HEK293 (cell line): ENCODE data around the gene ARID1A.

ENCODE experiments used
- CTCF ChIA-PET: fragments of 350-600 bp; formaldehyde crosslinking; extraction: SDS; loops from one replicate; lab custom pipeline; 2021; ENCODE audit warnings: antibody characterized with exemption; lab: Yijun Ruan, JAX
- POLR2A ChIA-PET: fragments of 300-600 bp; formaldehyde crosslinking; extraction: SDS; loops from one replicate; lab custom pipeline; 2020; ENCODE audit warnings: antibody characterized with exemption, inconsistent platforms; lab: Yijun Ruan, JAX
- H3K27ac ChIP-seq: fragments of 200-500 bp; sonication (Bioruptor generic); 2 replicates; pipeline ENCODE4 v1.5.1; 2014; ENCODE audit warnings: low read depth, low read length, control low read depth, inconsistent platforms; ENCODE audit errors: extremely low read depth
- H3K36me3 ChIP-seq, 2 experiments: fragments of 200-500 bp in 1 of 2; sonication (Bioruptor generic) in 1 of 2; 1 replicate in 1 of 2; 2 replicates in 1 of 2; pipeline ENCODE4 v1.5.1; 2014 to 2017; ENCODE audit warnings: inconsistent platforms in 2 of 2, low read length in 2 of 2; ENCODE audit not compliant: control insufficient read depth in 2 of 2, insufficient read depth in 1 of 2
- H3K4me1 ChIP-seq: fragments of 200-500 bp; sonication (Bioruptor generic); 2 replicates; pipeline ENCODE4 v1.5.1; 2014; ENCODE audit warnings: mild to moderate bottlenecking, low read length, inconsistent platforms; ENCODE audit not compliant: control insufficient read depth, insufficient read depth
- H3K4me3 ChIP-seq: 2 replicates; pipeline ENCODE4 v1.5.1; 2011; ENCODE audit warnings: low read depth, mild to moderate bottlenecking, control low read depth, low read length, moderate library complexity
- H3K9me3 ChIP-seq: fragments of 200-500 bp; sonication (Bioruptor generic); 2 replicates; pipeline ENCODE4 v1.5.1; 2014; ENCODE audit warnings: low read depth, low read length, inconsistent platforms; ENCODE audit not compliant: control insufficient read depth, insufficient read depth
- EGR2 ChIP-seq: fragments of 450-650 bp; formaldehyde crosslinking; IDR thresholded peaks from 2 replicates; pipeline ENCODE4 v1.5.1; 2016; ENCODE audit warnings: low read depth, missing biosample characterization, missing genetic modification characterization
- GLIS1 ChIP-seq: fragments of 450-650 bp; formaldehyde crosslinking; IDR thresholded peaks from 2 replicates; pipeline ENCODE4 v1.5.1; 2016; ENCODE audit warnings: missing biosample characterization, missing genetic modification characterization
- SCRT2 ChIP-seq: fragments of 450-650 bp; formaldehyde crosslinking; IDR thresholded peaks from 2 replicates; pipeline ENCODE4 v1.5.1; 2016; ENCODE audit warnings: missing biosample characterization, missing genetic modification characterization
- ZBTB20 ChIP-seq: fragments of 450-650 bp; formaldehyde crosslinking; IDR thresholded peaks from 2 replicates; pipeline ENCODE4 v1.5.1; 2016; ENCODE audit warnings: missing biosample characterization, missing genetic modification characterization
- ZBTB48 ChIP-seq: fragments of 450-650 bp; formaldehyde crosslinking; IDR thresholded peaks from 2 replicates; pipeline ENCODE4 v1.5.1; 2016; ENCODE audit warnings: missing biosample characterization, missing genetic modification characterization
- ZBTB8A ChIP-seq: fragments of 450-650 bp; formaldehyde crosslinking; IDR thresholded peaks from 2 replicates; pipeline ENCODE4 v1.5.1; 2016; ENCODE audit warnings: missing biosample characterization, missing genetic modification characterization
- ZIC2 ChIP-seq: fragments of 450-650 bp; formaldehyde crosslinking; IDR thresholded peaks from 2 replicates; pipeline ENCODE4 v1.5.1; 2016; ENCODE audit warnings: missing biosample characterization, missing genetic modification characterization
- ZNF132 ChIP-seq: fragments of 450-650 bp; formaldehyde crosslinking; IDR thresholded peaks from 2 replicates; pipeline ENCODE4 v1.5.1; 2017; ENCODE audit warnings: missing biosample characterization, missing genetic modification characterization, borderline replicate concordance
- ZNF133 ChIP-seq: fragments of 450-650 bp; formaldehyde crosslinking; IDR thresholded peaks from 2 replicates; pipeline ENCODE4 v1.5.1; 2016; ENCODE audit warnings: missing biosample characterization, missing genetic modification characterization
- ZNF2 ChIP-seq: fragments of 450-650 bp; formaldehyde crosslinking; IDR thresholded peaks from 2 replicates; pipeline ENCODE4 v1.5.1; 2016; ENCODE audit warnings: missing biosample characterization, missing genetic modification characterization
- ZNF223 ChIP-seq: fragments of 450-650 bp; formaldehyde crosslinking; IDR thresholded peaks from 2 replicates; pipeline ENCODE4 v1.5.1; 2016; ENCODE audit warnings: missing biosample characterization, missing genetic modification characterization
- ZNF311 ChIP-seq: fragments of 450-650 bp; formaldehyde crosslinking; IDR thresholded peaks from 2 replicates; pipeline ENCODE4 v1.5.1; 2017; ENCODE audit warnings: missing biosample characterization, missing genetic modification characterization, borderline replicate concordance
- ZNF324 ChIP-seq: fragments of 450-650 bp; formaldehyde crosslinking; IDR thresholded peaks from 2 replicates; pipeline ENCODE4 v1.5.1; 2016; ENCODE audit warnings: missing biosample characterization, missing genetic modification characterization
- ZNF394 ChIP-seq: fragments of 450-650 bp; formaldehyde crosslinking; IDR thresholded peaks from 2 replicates; pipeline ENCODE4 v1.5.1; 2016; ENCODE audit warnings: missing biosample characterization, missing genetic modification characterization, mild to moderate bottlenecking, moderate library complexity, borderline replicate concordance
- ZNF837 ChIP-seq: fragments of 450-650 bp; formaldehyde crosslinking; IDR thresholded peaks from 2 replicates; pipeline ENCODE4 v1.5.1; 2016; ENCODE audit warnings: missing biosample characterization, missing genetic modification characterization
- ZSCAN16 ChIP-seq: fragments of 450-650 bp; formaldehyde crosslinking; IDR thresholded peaks from 2 replicates; pipeline ENCODE4 v1.5.1; 2016; ENCODE audit warnings: missing biosample characterization, missing genetic modification characterization
- ZSCAN23 ChIP-seq: fragments of 450-650 bp; formaldehyde crosslinking; IDR thresholded peaks from 2 replicates; pipeline ENCODE4 v1.5.1; 2016; ENCODE audit warnings: missing biosample characterization, missing genetic modification characterization
- TF ChIP-seq, protein P1 (sequence below): fragments of 450-650 bp; formaldehyde crosslinking; IDR thresholded peaks from 2 replicates; pipeline ENCODE4 v1.5.1; 2016; ENCODE audit warnings: missing biosample characterization, missing genetic modification characterization
- TF ChIP-seq, protein P2 (sequence below): fragments of 450-650 bp; formaldehyde crosslinking; IDR thresholded peaks from 2 replicates; pipeline ENCODE4 v1.5.1; 2016; ENCODE audit warnings: missing biosample characterization, missing genetic modification characterization
- TF ChIP-seq, protein P3 (sequence below): fragments of 450-650 bp; formaldehyde crosslinking; IDR thresholded peaks from 2 replicates; pipeline ENCODE4 v1.5.1; 2016; ENCODE audit warnings: missing biosample characterization, missing genetic modification characterization
- TF ChIP-seq, protein P4 (sequence below): fragments of 450-650 bp; formaldehyde crosslinking; IDR thresholded peaks from 2 replicates; pipeline ENCODE4 v1.5.1; 2016; ENCODE audit warnings: missing biosample characterization, missing genetic modification characterization, low read depth
- TF ChIP-seq, protein P5 (sequence below): fragments of 450-650 bp; formaldehyde crosslinking; IDR thresholded peaks from 2 replicates; pipeline ENCODE4 v1.5.1; 2016; ENCODE audit warnings: missing biosample characterization, missing genetic modification characterization

The ARID1A gene

DNA sequence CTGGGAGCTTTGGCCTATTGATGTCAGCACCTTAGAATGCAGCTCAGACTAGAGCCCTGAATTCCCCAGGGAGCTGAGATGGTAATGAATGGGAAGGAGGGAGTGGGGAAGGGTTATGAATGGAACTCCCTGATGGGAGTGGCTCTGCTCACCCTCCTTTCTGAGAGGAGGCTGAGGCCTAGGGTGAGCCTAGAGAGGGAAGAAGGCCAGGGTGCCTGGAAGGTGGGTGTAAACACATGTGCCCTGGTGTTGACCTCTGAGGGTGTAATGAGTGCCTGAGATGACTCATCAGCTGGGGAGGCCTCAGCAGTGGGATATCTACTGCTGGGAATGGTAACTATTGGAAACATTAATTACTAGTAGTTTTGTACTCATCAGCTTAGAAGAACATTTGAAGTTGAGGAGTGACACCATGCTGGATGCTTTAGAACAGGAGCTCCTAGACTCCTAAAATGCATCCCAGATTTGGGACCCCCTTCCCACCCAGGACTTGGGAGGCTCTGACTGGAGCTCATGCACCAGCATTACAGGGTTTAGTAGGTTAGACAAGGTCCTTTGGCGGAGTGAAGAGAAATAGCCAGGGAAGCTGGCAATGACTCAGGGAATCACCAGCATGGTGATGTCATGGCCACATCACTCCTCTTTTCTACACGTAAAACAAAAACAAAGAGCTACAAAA is 76.0 kb downstream of the ARID1A start (continued):
- TF ChIP-seq ZNF133 (no peak), ZBTB48 (tag by site-specific recombination) (peak; percentile 94), ZSCAN23 (tag by site-specific recombination) (peak; percentile 87), GLIS1 (tag by site-specific recombination) (peak; percentile 93), ZIC2 (peak; percentile 88), ZBTB8A (tag by site-specific recombination) (peak; percentile 88), ZNF394 (tag by site-specific recombination) (peak; percentile 70)
- TF ChIP-seq, protein P1, sequence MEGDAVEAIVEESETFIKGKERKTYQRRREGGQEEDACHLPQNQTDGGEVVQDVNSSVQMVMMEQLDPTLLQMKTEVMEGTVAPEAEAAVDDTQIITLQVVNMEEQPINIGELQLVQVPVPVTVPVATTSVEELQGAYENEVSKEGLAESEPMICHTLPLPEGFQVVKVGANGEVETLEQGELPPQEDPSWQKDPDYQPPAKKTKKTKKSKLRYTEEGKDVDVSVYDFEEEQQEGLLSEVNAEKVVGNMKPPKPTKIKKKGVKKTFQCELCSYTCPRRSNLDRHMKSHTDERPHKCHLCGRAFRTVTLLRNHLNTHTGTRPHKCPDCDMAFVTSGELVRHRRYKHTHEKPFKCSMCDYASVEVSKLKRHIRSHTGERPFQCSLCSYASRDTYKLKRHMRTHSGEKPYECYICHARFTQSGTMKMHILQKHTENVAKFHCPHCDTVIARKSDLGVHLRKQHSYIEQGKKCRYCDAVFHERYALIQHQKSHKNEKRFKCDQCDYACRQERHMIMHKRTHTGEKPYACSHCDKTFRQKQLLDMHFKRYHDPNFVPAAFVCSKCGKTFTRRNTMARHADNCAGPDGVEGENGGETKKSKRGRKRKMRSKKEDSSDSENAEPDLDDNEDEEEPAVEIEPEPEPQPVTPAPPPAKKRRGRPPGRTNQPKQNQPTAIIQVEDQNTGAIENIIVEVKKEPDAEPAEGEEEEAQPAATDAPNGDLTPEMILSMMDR (tag by site-specific recombination) = no peak
- TF ChIP-seq, protein P2, sequence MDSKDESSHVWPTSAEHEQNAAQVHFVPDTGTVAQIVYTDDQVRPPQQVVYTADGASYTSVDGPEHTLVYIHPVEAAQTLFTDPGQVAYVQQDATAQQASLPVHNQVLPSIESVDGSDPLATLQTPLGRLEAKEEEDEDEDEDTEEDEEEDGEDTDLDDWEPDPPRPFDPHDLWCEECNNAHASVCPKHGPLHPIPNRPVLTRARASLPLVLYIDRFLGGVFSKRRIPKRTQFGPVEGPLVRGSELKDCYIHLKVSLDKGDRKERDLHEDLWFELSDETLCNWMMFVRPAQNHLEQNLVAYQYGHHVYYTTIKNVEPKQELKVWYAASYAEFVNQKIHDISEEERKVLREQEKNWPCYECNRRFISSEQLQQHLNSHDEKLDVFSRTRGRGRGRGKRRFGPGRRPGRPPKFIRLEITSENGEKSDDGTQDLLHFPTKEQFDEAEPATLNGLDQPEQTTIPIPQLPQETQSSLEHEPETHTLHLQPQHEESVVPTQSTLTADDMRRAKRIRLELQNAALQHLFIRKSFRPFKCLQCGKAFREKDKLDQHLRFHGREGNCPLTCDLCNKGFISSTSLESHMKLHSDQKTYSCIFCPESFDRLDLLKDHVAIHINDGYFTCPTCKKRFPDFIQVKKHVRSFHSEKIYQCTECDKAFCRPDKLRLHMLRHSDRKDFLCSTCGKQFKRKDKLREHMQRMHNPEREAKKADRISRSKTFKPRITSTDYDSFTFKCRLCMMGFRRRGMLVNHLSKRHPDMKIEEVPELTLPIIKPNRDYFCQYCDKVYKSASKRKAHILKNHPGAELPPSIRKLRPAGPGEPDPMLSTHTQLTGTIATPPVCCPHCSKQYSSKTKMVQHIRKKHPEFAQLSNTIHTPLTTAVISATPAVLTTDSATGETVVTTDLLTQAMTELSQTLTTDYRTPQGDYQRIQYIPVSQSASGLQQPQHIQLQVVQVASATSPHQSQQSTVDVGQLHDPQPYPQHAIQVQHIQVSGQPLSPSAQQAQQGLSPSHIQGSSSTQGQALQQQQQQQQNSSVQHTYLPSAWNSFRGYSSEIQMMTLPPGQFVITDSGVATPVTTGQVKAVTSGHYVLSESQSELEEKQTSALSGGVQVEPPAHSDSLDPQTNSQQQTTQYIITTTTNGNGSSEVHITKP (tag by site-specific recombination) = peak; percentile 80
- TF ChIP-seq, all 188 proteins: peak for 54

DNA sequence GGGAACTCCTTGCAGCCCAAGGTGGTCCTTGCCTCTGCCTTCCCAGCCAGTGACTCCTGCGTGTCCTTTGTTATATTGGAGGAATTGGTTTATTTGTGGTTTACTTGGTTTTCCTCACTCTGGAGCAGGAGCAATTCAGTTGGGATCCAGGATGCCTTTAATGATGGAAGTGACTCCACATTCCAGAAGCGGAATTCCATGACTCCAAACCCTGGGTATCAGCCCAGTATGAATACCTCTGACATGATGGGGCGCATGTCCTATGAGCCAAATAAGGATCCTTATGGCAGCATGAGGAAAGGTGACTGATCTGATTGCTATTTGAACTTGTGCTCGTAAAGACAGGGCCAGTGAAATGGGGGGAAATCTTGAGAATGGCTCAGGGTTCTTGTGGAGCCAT is 76.9 kb downstream of the ARID1A start:
- peaks cover 14 to 100% of the 10 kb centered on the region in 2 experiments; a peak in 2 of 3 replicates for H3K36me3 ChIP-seq
- no peak overlapping the region for H3K27ac ChIP-seq
- POLR2A ChIA-PET = interaction anchor here (1.5 to 1.9 kb wide), 3 partner anchors 11 to 75 kb away, joined by 8 to 18 read pairs (median 8); partner anchors contain the start of gene PIGV

More for the DNA sequence above, 76.9 kb downstream of the ARID1A start:
- Histone ChIP-seq H3K9me3 (no peaks in the 10 kb centered on the region), H3K4me1 (no peaks in the 10 kb centered on the region), H3K4me3 (no peak overlapping the region)
- TF ChIP-seq, protein P3, sequence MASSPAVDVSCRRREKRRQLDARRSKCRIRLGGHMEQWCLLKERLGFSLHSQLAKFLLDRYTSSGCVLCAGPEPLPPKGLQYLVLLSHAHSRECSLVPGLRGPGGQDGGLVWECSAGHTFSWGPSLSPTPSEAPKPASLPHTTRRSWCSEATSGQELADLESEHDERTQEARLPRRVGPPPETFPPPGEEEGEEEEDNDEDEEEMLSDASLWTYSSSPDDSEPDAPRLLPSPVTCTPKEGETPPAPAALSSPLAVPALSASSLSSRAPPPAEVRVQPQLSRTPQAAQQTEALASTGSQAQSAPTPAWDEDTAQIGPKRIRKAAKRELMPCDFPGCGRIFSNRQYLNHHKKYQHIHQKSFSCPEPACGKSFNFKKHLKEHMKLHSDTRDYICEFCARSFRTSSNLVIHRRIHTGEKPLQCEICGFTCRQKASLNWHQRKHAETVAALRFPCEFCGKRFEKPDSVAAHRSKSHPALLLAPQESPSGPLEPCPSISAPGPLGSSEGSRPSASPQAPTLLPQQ (tag by site-specific recombination) = no peak
- TF ChIP-seq ZNF324 (tag by site-specific recombination) (no peak), ZNF837 (tag by site-specific recombination) (no peak), ZNF132 (tag by site-specific recombination) (no peak), ZBTB20 (tag by site-specific recombination) (no peak), ZNF223 (tag by site-specific recombination) (no peak), EGR2 (tag by site-specific recombination) (no peak), ZNF2 (tag by site-specific recombination) (no peak), SCRT2 (tag by site-specific recombination) (no peak), ZSCAN16 (tag by site-specific recombination) (no peak), ZNF311 (tag by site-specific recombination) (no peak)
- TF ChIP-seq, protein P4, sequence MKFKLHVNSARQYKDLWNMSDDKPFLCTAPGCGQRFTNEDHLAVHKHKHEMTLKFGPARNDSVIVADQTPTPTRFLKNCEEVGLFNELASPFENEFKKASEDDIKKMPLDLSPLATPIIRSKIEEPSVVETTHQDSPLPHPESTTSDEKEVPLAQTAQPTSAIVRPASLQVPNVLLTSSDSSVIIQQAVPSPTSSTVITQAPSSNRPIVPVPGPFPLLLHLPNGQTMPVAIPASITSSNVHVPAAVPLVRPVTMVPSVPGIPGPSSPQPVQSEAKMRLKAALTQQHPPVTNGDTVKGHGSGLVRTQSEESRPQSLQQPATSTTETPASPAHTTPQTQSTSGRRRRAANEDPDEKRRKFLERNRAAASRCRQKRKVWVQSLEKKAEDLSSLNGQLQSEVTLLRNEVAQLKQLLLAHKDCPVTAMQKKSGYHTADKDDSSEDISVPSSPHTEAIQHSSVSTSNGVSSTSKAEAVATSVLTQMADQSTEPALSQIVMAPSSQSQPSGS = no peak
- TF ChIP-seq, protein P5, sequence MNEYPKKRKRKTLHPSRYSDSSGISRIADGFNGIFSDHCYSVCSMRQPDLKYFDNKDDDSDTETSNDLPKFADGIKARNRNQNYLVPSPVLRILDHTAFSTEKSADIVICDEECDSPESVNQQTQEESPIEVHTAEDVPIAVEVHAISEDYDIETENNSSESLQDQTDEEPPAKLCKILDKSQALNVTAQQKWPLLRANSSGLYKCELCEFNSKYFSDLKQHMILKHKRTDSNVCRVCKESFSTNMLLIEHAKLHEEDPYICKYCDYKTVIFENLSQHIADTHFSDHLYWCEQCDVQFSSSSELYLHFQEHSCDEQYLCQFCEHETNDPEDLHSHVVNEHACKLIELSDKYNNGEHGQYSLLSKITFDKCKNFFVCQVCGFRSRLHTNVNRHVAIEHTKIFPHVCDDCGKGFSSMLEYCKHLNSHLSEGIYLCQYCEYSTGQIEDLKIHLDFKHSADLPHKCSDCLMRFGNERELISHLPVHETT = no peak
- TF ChIP-seq, protein P1 (tag by site-specific recombination) = no peak
- CTCF ChIA-PET = interaction anchor here (0.5 to 2.1 kb wide), 3 partner anchors 9 to 170 kb away, joined by 3 to 13 read pairs (median 6); no protein-coding TSS in a partner anchor
